HEK293T (cell line): ENCODE data around the gene CILP2.

Experiments used
- BHLHE40 ChIP-seq: fragments of 450-650 bp; IDR thresholded peaks from 2 replicates; pipeline ENCODE4 v1.6.1; 2016; ENCODE audit warnings: mild to moderate bottlenecking, moderate library complexity, borderline replicate concordance
- ELF4 ChIP-seq: fragments of 450-650 bp; IDR thresholded peaks from 2 replicates; pipeline ENCODE4 v1.6.1; 2017; ENCODE audit warnings: antibody characterized with exemption
- FOXA1 ChIP-seq: fragments of 450-650 bp; IDR thresholded peaks from 2 replicates; pipeline ENCODE4 v1.6.1; 2016; ENCODE audit warnings: mild to moderate bottlenecking
- FOXK2 ChIP-seq: fragments of 450-650 bp; IDR thresholded peaks from 2 replicates; pipeline ENCODE4 v1.6.1; 2016; ENCODE audit warnings: mild to moderate bottlenecking
- FOXM1 ChIP-seq: fragments of 450-650 bp; IDR thresholded peaks from 2 replicates; pipeline ENCODE4 v1.6.1; 2017; ENCODE audit warnings: mild to moderate bottlenecking, borderline replicate concordance
- LEF1 ChIP-seq: fragments of 450-650 bp; IDR thresholded peaks from 2 replicates; pipeline ENCODE4 v1.6.1; 2017; ENCODE audit warnings: mild to moderate bottlenecking, borderline replicate concordance
- NFRKB ChIP-seq: fragments of 450-650 bp; IDR thresholded peaks from 2 replicates; pipeline ENCODE4 v1.6.1; 2016; ENCODE audit warnings: mild to moderate bottlenecking, moderate library complexity
- SP1 ChIP-seq: fragments of 450-650 bp; IDR thresholded peaks from 2 replicates; pipeline ENCODE4 v1.6.1; 2017
- SUZ12 ChIP-seq: fragments of 450-650 bp; IDR thresholded peaks from 2 replicates; pipeline ENCODE4 v1.6.1; 2016; ENCODE audit warnings: mild to moderate bottlenecking
- TARDBP ChIP-seq: fragments of 450-650 bp; IDR thresholded peaks from 2 replicates; pipeline ENCODE4 v1.6.1; 2016
- ZNF384 ChIP-seq: fragments of 450-650 bp; IDR thresholded peaks from 2 replicates; pipeline ENCODE4 v1.6.1; 2016

DNA sequence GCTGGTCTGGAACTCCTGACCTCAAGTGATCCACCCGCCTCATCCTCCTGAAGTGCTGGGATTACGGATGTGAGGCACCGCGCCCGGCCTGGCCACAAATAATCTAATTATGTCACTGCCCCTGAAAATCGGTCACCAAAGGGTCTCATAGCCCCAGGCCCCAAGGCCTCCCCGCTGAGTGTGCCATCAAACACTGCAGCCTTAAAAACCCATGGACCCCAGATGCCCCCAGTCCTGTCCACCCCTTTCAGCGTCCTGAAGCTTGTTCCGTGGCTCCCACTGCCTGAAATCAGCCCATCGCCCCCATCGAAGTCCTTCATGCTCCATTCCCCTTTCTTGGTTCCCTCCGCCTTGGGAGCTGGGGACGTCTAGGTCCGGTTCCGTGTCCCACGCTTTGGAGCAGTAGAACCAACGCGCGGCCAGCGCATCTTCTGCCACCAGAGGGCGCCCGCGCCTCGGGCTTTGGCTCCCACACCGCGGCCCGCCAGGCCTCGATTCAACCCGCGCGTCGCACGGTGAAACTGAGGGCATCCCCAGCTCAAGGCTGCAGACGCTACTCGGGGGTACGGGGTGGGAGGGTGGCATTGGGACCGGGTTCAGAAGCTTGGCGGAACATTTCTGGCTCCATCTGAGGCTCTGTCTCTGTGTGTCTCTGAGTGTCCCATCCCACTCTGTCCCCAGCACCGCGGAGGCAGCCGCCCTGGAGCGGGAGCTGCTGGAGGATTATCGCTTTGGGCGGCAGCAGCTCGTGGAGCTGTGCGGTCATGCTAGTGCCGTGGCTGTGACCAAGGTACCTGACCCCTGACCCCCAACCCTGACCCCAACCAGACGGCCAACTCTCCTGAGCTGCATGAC lies 5.9 kb upstream of the CILP2 start:
- TF ChIP-seq FOXA1: no peak
- TF ChIP-seq SP1: no peak
- no peak for TF ChIP-seq FOXM1
- TF ChIP-seq FOXK2: no peak
- TF ChIP-seq ELF4: no peak
- TF ChIP-seq ZNF384: no peak
- TF ChIP-seq LEF1: no peak
- TF ChIP-seq SUZ12: no peak
- TF ChIP-seq BHLHE40: no peak
- TF ChIP-seq TARDBP: no peak
- no peak for TF ChIP-seq NFRKB
